Measurements from ENCODE around the gene HMCES. TPM values are rescaled to one million over a fixed set of nuclear protein-coding genes. Genes with fewer than 3 reads are reported as not detected.

Gene HMCES
- total and polyA plus RNA-seq, 2 of the 13 experiments (the other 11 are each of a cell fraction or from before 2014, with no cell fraction given): 16.1 to 37.5 TPM

DNA sequence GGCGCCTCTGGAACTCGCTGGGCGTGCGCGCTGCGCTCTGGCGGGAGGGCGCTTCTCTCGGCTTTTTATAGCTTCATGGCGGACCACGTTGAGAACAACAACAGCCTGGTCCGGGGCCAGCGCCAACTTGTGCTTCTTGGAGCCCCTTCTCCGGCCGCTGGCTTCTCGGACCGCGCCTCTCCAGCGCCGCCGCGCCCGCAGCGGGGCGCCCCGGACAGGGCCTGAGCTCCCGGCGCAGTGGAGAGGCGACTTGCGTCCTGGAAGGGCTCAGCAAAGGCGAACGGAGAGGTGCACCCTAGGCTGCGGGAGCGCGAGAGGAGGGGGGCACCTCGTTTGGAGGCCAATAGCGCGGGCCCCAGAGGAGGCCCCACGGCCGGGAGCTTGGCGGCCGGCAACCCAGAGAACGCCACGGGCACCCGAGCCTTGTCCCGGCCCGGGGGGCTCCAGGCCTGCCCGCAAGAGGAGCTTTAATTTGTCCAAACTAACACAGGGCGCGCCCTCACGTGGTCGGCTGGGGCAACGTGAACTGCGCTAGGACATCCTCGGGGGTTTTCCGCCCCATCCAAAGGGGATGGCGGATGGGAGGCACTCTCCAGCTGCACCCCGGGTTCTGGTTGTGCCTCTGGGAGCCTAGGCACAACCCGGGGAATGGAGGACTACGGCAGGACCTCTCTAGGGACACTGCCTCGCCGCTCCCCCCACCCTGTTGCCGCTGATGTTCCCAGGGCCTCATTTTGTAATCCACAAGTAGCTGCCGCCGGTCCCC, 37.8 kb downstream of the HMCES start (continued):
- TF ChIP-seq, protein P1, sequence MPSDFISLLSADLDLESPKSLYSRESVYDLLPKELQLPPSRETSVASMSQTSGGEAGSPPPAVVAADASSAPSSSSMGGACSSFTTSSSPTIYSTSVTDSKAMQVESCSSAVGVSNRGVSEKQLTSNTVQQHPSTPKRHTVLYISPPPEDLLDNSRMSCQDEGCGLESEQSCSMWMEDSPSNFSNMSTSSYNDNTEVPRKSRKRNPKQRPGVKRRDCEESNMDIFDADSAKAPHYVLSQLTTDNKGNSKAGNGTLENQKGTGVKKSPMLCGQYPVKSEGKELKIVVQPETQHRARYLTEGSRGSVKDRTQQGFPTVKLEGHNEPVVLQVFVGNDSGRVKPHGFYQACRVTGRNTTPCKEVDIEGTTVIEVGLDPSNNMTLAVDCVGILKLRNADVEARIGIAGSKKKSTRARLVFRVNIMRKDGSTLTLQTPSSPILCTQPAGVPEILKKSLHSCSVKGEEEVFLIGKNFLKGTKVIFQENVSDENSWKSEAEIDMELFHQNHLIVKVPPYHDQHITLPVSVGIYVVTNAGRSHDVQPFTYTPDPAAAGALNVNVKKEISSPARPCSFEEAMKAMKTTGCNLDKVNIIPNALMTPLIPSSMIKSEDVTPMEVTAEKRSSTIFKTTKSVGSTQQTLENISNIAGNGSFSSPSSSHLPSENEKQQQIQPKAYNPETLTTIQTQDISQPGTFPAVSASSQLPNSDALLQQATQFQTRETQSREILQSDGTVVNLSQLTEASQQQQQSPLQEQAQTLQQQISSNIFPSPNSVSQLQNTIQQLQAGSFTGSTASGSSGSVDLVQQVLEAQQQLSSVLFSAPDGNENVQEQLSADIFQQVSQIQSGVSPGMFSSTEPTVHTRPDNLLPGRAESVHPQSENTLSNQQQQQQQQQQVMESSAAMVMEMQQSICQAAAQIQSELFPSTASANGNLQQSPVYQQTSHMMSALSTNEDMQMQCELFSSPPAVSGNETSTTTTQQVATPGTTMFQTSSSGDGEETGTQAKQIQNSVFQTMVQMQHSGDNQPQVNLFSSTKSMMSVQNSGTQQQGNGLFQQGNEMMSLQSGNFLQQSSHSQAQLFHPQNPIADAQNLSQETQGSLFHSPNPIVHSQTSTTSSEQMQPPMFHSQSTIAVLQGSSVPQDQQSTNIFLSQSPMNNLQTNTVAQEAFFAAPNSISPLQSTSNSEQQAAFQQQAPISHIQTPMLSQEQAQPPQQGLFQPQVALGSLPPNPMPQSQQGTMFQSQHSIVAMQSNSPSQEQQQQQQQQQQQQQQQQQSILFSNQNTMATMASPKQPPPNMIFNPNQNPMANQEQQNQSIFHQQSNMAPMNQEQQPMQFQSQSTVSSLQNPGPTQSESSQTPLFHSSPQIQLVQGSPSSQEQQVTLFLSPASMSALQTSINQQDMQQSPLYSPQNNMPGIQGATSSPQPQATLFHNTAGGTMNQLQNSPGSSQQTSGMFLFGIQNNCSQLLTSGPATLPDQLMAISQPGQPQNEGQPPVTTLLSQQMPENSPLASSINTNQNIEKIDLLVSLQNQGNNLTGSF (CRISPR knock-in tag; IDR thresholded peaks at IDR 0.05): no peak
- TF ChIP-seq KDM3A (CRISPR knock-in tag; IDR thresholded peaks at IDR 0.05; ENCODE audit: low read depth) (no peak), ZNF746 (CRISPR knock-in tag; IDR thresholded peaks at IDR 0.05) (no peak; the same call in 1 of the 2 replicates), IRX3 (CRISPR knock-in tag; IDR thresholded peaks at IDR 0.05; ENCODE audit: borderline replicate concordance, low read depth) (no peak), SALL1 (CRISPR knock-in tag; IDR thresholded peaks at IDR 0.05) (peak; percentile 49; the same call in 1 of the 2 replicates), KDM2A (CRISPR knock-in tag; IDR thresholded peaks at IDR 0.05; ENCODE audit: borderline replicate concordance, low read depth) (peak; percentile 90), RCOR2 (CRISPR knock-in tag; IDR thresholded peaks at IDR 0.05) (no peak), IRF2 (CRISPR knock-in tag; IDR thresholded peaks at IDR 0.05) (peak; percentile 73), ZNF878 (CRISPR knock-in tag; IDR thresholded peaks at IDR 0.05) (no peak; the same call in 1 of the 2 replicates), ZBTB44 (CRISPR knock-in tag; IDR thresholded peaks at IDR 0.05) (no peak), TP53 (CRISPR knock-in tag; conservative IDR thresholded peaks at IDR 0.05) (no peak), ESRRA (CRISPR knock-in tag; IDR thresholded peaks at IDR 0.05; ENCODE audit: low read depth) (no peak), HNF4G (IDR thresholded peaks at IDR 0.05; ENCODE audit: borderline replicate concordance, low read depth, low read length) (peak; percentile 20; the same call in 1 of the 2 replicates), HNF4G (CRISPR knock-in tag; IDR thresholded peaks at IDR 0.05; ENCODE audit: borderline replicate concordance, low read depth) (no peak), IKZF4 (CRISPR knock-in tag; IDR thresholded peaks at IDR 0.05; ENCODE audit: borderline replicate concordance, low read depth, not compliant biosample characterization) (no peak), ZFP82 (CRISPR knock-in tag; IDR thresholded peaks at IDR 0.05; ENCODE audit: borderline replicate concordance) (no peak; the same call in 1 of the 2 replicates)
- TF ChIP-seq, protein P2, sequence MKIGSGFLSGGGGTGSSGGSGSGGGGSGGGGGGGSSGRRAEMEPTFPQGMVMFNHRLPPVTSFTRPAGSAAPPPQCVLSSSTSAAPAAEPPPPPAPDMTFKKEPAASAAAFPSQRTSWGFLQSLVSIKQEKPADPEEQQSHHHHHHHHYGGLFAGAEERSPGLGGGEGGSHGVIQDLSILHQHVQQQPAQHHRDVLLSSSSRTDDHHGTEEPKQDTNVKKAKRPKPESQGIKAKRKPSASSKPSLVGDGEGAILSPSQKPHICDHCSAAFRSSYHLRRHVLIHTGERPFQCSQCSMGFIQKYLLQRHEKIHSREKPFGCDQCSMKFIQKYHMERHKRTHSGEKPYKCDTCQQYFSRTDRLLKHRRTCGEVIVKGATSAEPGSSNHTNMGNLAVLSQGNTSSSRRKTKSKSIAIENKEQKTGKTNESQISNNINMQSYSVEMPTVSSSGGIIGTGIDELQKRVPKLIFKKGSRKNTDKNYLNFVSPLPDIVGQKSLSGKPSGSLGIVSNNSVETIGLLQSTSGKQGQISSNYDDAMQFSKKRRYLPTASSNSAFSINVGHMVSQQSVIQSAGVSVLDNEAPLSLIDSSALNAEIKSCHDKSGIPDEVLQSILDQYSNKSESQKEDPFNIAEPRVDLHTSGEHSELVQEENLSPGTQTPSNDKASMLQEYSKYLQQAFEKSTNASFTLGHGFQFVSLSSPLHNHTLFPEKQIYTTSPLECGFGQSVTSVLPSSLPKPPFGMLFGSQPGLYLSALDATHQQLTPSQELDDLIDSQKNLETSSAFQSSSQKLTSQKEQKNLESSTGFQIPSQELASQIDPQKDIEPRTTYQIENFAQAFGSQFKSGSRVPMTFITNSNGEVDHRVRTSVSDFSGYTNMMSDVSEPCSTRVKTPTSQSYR (CRISPR knock-in tag; IDR thresholded peaks at IDR 0.05; ENCODE audit: borderline replicate concordance): no peak
- TF ChIP-seq, protein P3, sequence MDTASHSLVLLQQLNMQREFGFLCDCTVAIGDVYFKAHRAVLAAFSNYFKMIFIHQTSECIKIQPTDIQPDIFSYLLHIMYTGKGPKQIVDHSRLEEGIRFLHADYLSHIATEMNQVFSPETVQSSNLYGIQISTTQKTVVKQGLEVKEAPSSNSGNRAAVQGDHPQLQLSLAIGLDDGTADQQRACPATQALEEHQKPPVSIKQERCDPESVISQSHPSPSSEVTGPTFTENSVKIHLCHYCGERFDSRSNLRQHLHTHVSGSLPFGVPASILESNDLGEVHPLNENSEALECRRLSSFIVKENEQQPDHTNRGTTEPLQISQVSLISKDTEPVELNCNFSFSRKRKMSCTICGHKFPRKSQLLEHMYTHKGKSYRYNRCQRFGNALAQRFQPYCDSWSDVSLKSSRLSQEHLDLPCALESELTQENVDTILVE (CRISPR knock-in tag; IDR thresholded peaks at IDR 0.05): peak; percentile 83
